D341Med (cell line): ENCODE results near the gene NOM1.

Experiments used
- DNase-seq: peaks from one replicate; pipeline ENCODE4 v3.0.0; 2012; ENCODE audit warnings: low spot score

The NOM1 gene

GRCh38 chr7:157005456-157006204 is 56.1 kb downstream of the NOM1 start:
- no peak for DNase-seq

DNA sequence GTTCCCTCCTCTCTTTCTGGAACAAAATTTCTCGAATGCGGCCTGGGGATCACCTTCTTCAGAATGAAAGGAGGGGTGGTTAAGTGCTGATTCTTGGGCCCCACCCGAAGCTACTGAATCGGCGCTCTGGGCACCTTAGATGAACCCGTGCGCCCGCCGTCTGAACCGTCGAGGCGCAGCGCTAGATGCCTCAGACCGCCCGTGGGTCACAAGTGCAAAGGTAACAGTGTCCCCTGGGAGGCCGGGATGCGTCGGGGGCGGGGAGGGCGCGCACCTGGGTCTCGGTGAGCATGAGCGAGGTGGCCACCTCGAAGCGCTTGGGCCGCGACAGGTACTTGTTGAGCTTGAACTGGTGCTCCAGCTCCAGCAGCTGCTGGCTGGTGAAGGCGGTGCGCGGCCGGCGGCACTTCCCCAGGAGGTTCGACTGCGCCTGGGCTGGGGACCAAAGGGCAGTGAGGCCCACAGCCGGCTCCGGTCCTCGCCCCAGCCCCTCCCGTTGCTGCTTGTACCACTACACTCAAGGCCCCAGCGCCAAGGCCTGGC is 56.8 kb downstream of the NOM1 start:
- DNase-seq: no peak

DNA sequence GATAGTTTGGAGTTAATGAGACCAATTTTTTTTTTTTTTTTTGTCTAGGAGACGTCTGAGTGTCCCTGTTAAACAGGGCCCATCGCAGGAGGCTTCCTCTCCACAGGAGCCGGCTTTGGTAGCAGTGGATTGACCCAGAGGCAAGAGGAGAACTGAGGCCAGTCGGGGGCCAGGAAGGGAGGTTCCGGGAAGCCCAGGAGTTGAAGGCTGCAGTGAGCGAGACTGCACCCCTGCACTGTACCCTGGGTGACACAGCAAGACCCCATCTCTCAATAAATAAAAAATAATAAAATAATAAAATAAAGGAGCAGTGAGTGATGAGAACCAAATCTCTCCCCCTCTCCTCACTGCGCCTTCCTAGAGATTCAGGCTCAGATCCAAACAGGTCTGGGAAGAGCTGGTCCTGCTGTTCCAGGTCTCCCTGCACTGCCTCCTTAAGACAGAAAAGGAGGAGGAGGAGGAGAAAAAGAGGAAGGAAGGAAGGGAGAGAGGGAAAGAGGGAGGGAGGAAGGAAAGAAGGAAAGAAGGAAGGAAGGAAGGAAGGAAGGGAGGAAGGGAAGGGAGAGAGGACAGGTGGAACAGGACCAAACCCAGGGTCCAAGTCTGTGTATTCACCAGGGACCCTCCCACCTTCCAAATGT is 57.4 kb downstream of the NOM1 start:
- no peak for DNase-seq

DNA sequence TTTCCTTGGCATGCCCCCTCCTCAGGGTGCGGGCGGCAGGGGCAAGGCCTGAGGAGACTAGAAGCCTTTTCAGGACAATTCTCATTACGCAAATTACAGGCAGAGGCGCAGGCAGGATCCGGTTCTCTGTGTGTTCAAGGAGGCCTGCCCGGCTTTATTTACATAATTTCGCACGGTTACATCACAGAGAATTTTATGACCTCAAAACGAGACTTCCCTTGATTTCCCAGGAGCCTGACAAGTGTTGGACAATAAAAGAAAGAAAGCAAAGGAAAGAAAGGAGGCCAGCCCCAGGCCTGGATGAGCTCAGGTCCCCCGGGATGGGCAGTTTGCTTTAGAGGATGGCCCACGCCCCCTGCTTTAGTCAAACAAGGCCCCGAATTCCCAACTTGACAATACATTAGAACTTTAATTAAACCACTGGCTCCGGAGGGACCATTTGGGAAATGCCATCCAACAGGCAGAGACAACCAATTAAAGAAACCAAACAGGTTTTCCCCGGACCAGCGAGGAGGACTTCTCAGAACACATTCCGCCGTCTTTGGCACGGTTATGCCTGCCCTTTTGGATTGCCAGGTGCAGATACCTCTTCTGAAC is 58.1 kb downstream of the NOM1 start:
- no peak for DNase-seq

GRCh38 chr7:157008206-157009169 is 59.0 kb downstream of the NOM1 start:
- DNase-seq: no peak

DNA sequence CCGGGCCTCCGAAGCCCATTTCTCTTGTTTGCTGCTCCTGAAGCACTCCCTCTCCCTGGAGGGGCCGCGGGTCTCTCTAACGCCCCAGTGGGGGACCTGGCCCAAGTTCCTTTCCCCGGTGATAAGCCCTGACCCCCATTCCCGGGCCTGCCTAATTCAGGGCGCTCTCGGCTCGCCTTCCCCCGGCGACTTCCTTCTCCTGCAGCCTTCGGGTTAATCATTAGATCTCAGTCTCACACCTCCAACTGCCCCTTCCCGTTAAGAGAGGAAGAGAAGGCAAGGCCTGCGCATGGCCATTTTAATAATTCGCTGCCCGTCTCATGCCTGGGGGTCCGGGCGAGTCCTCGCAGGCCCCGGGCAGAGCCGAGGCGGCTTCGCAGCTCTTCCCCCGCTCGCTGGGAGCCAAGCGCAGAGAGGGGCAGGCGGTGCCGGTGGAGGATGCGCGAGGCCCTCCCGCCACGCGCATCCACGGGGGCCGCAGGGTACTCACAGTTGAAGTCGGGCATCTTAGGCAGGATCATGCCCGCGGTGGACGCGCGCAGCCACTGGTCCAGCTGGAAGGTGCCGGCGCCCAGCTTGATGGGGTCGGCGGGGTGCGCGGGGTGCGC is 59.8 kb downstream of the NOM1 start:
- DNase-seq: no peak

- DNase-seq: peak; percentile 79
Observed at GRCh38 chr7:157009778-157010587, 60.5 kb downstream of the NOM1 start.

DNA sequence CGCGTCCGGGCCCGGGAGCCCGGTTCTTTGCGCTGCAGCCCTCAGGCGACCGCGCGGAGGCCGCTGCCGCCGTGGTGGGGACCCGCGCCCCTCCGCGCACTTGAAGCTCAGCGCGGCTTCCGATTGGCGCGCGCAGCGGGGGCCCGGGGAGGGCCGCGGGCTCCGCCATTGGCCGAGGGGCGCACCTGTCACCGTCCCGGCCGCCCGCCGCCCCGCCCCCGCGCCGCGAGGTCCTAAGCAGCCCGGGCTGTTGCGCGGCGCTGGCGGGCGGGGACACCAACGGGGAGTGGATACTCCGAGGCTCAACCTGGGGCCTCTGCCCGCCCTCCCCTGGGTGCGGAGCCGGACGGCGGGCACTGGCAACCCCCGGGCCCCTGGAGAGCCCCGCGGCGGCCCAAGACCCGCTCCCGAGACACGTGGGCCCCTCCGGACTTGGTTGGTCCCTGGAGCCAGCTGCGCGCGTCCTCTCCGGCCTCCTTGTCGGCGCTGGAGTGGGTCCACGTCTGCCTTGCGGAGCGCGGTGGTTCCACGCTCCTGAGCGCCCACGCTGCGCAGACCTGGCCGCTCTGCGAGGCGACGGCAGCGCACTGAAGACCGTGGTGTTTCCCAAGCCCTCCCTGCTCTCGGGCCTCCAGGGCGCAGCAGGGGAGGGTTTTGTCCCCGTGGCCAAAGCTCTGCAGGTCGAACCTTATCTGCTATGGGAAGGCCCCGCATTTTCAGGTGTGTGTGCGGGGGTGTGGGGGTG is 61.2 kb downstream of the NOM1 start, which contains the start of gene MNX1:
Gene MNX1, minus strand, starts transcription at position 76 of the 745 bp plus-strand sequence. CDS start 313 bp downstream, outside the sequence.
- DNase-seq: peak; percentile 98

DNA sequence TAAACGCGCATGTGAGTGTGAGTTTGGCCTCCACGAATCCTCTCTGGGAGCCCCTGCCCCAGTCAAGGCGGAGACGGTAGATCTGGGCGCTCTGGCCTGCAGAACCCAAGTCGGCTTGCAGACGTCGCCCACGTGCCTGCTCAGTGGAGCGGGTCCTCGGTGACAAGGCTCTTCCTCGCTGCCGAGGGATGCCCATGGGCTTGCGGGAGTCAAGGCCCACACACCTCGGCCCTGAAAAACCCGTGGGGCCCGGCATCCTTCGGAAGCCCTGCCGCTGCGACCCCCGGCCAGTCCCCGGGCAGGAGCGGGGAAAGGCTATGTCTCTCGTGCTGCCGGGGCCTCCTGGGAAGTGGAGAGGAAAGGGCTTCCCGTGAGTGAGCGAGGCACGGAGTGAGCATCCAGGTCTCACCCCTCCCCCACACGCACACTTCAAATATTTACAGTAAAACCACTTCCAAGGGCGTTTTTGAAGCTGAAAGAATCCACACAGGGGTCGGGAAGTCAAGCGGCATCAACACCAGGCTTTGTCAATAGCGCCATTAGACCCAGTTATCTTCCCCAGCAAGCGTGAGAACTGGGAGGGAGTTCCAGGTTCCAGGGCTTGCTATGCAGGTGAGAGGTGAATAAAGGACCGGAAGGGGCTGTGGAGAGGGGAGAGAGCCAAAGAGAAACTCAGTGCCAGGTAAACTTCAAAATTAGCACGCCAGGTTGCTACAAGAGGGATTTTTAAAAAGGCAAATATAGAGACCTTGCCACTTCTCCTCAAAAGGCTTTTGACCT is 62.0 kb downstream of the NOM1 start:
- no peak for DNase-seq

- no peak for DNase-seq
Observed at GRCh38 chr7:157012113-157012547, 62.6 kb downstream of the NOM1 start.

DNA sequence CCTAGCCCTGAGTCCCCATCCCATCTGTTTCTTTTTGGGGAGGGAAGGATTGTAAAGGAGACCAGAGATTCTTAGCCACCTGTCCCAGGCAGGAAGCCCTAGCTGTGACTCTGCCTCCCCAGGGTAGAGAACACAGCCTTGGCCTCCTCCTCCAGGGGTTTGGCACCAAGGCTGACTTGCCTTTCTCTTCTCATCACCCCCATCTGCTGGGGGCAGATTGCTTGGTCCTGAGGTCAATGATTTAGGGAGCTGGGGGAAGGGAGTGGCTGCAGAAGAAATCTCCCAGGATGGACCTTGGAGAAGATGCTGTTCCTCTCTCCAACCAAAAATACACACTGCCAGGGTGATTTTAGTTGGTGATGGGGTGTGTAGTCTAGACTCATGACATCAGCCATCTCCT is 63.6 kb downstream of the NOM1 start:
- DNase-seq: no peak

GRCh38 chr7:157013602-157014549 is 64.4 kb downstream of the NOM1 start:
- DNase-seq: no peak

GRCh38 chr7:157014635-157015555 is 65.4 kb downstream of the NOM1 start:
- DNase-seq: no peak

GRCh38 chr7:157016024-157016351 is 66.5 kb downstream of the NOM1 start:
- DNase-seq: no peak

DNA sequence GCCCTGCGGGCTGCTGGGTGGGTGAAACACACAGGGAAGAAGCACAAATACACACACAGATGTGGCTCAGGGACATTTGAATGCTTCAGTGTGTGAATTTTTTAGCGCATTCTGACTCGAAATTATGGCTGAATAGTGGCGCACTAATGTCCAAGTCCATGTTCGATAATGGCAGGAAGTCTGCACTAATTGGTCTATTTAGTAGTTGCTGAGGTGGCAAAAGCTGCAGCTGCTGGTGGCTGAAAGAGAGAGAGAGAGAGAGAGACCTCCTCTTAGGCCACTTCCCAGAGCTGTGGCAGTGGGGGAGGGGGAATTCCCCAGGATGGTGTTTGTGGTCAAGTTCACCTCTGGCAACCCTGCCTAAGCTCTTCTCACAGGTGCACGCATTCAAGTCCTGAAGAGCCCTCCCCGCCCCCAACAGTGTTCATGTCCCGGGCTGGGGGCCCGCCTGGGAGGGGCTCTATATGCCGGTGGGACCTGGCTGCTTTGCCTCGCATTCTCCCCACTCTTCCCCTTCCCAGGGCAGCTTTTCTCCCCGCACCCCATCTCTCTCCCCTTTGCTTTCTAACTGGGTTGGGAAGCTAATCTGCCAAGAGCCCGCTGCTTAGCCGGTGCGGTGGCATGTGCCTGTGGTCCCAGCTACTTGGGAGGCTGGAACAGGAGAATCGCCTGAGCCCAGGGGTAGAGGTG is 67.0 kb downstream of the NOM1 start:
- no peak for DNase-seq

DNA sequence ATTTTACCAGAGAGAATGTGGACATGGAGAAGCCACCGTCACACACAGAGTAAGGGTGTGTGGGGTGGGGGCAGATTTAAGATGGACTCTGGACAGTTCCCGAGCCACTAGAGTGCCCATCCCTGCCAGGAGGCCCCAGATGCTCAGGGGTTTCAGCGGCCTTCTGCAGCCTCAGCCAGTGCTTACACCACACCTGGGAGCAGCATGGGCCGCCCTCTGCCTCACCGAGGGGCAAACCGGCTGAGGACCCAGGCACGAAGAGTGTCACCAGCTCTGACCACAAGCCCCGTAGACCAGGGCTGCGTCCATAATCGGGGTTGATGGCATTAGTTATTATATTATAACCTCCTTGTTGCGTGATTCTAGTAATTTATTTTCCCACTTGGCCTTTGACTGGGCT is 67.6 kb downstream of the NOM1 start:
- DNase-seq: no peak
